LNCAP (cell line): ENCODE measurements around the gene IL17RA.

Source experiments
- TF ChIP-seq, protein P1 (sequence below): fragments of 450-650 bp; IDR thresholded peaks from 2 replicates; pipeline ENCODE4 v1.5.1; 2017; ENCODE audit warnings: mild to moderate bottlenecking

IL17RA gene

DNA sequence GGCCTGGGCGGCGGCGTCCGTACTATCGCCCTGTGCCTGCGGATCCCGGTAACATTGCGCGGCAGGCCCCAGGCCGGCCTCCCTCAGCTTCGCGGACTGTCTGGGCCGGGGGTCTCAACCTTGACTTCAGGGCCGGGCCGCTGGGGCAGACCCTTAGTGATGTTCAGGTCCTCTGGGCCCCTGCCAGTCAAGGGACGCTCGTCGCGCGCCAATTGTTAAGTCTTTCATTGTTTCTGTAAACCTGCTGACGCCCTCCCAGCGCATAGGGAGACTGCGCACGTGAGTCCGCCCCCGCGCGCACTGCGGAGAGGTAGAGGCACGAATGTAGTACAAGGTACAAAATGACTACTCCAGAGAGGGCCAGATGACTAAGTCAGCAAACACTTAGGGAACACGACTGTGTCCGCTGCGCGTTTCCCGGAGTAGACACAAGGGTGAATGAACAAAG lies 74.7 kb downstream of the IL17RA start:
- TF ChIP-seq, protein P1, sequence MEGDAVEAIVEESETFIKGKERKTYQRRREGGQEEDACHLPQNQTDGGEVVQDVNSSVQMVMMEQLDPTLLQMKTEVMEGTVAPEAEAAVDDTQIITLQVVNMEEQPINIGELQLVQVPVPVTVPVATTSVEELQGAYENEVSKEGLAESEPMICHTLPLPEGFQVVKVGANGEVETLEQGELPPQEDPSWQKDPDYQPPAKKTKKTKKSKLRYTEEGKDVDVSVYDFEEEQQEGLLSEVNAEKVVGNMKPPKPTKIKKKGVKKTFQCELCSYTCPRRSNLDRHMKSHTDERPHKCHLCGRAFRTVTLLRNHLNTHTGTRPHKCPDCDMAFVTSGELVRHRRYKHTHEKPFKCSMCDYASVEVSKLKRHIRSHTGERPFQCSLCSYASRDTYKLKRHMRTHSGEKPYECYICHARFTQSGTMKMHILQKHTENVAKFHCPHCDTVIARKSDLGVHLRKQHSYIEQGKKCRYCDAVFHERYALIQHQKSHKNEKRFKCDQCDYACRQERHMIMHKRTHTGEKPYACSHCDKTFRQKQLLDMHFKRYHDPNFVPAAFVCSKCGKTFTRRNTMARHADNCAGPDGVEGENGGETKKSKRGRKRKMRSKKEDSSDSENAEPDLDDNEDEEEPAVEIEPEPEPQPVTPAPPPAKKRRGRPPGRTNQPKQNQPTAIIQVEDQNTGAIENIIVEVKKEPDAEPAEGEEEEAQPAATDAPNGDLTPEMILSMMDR = no peak

DNA sequence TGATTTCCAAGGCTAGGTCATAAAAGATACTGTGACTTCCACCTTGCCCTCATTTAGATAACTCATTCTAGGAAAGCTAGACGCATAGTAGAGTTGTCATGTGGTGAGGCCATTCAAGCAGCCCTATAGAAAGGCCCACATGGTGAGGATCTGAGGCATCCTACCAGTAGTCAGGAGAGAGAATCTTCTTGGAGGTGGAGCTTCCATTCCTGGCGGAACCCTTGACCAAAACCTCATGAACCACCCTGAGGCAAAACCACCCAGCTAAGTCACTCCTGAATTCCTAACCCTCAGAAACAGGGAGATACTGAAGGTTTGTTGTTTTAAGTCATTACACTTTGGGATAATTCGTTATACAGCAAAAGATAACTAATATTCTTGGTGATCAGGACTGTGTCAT lies 77.2 kb downstream of the IL17RA start:
- TF ChIP-seq, protein P1 = no peak

DNA sequence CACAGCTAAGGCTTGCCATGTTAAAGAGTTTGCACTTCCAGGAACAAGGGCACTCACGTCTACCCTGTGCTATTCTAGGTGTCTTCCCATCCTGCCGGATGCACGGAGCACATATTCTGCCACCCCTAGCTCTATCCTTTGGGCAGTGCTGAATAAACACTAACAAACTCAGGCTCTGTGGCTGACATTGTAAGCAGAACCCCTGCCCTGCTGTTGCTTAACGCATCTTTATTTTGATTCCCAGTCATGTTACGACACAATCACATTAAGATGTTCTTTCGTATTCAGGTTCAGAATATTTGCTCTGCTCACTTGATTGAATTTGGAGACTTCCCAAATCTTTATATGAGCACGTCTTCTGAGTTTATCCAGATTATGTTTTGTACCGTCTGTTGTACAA lies 77.9 kb downstream of the IL17RA start:
- TF ChIP-seq, protein P1 = no peak

DNA sequence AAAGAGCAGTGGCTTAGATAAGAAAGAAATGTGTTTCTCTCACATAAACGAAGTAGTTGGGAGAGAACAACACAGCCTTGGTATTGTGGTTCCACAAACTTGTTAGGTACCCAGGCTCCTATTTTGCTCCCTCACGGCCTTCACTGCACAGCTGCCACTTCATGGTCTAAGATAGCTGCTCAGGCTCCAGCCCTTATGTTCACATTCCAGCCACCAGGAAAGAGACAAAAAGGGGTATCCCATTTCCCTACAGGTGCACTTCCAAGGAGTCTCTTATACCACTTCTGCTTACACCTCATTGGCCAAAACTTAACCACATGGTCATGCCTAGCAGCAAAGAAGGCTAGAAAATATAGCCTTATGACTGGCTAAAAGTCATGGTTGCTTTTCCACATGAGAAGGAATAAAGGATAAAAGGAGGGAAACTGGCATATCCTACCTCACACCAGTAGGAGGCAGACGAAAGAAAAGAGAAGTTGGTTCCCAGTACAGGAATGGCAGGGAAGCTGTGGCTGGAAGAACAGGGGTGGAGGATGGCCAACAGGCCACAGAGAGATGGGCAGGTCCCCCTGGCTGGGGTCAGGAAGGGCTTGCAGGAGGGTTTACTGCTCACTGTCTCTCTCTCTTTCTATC lies 79.7 kb downstream of the IL17RA start:
- TF ChIP-seq, protein P1 = no peak
